HG03342 (cell line): Measurements from ENCODE around the gene ZNF33B.
A peak's percentile ranks its signal among the peaks of the same experiment; 100 is the strongest.
"Not testable (repeated sequence)": the region's sequence is repeated elsewhere in the genome, so short reads cannot be mapped to it uniquely, and the experiment has no call there.

Experiments used
- ATAC-seq: cut with Tn5 transposase; IDR thresholded peaks from one replicate; pipeline ENCODE4 v1.9.1; 2021; ENCODE audit warnings: mild to moderate bottlenecking, moderate library complexity; ENCODE audit not compliant: unreplicated experiment

The ZNF33B gene

DNA sequence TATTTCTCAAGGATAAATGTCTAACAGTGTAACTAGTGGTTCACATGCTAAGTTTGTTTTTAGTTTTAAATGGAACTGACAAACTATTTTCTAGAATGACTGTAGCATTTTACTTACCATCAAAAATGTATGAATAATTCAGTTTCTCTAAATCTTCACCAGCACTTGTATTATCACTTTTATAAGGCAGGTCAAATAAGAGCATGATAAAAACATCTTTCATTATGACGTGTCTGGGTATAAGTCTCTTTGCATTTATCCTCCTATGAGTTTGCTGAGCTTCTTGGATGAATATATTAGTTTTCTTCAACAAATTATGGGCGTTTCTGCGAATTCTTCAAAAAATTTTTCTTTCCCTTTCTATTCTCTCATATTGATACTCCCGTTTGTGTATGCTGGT is 19.9 kb downstream of the ZNF33B start:
- ATAC-seq: no peak

DNA sequence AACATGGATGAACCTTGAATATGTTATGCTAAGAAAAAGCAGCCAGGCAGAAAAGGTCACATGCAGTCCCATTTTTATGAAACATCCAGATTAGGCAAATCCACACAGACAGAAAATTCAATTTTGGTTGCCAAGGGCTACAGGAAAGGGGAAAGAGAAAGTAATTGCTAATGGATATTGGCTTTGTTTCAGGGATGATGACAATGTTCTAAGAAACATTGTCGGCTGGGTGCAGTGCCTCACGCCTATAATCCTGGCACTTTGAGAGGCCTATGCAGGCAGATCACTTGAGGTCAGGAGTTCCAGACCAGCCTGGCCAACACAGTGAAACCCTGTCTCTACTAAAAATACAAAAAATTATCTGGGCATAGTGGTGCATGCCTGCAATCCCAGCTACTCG is 23.0 kb downstream of the ZNF33B start:
- ATAC-seq: no peak

DNA sequence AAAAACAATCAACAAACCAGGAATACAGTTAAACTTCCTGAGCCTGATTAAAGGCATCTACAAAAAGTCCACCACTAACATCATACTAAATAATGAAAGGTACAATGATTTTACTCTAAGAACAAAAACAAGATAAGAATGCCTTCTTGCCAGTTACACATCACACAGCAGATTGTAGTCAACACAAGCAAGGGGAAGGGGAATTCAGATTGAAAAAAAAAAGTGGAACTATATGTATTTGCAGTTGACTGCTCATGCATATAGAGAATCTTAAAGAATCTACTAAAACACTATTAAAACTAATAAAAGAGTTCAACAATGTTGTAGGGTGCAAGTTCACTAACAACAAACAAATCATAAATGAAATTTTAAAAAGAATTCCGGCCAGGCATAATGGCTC is 28.5 kb downstream of the ZNF33B start:
- no peak for ATAC-seq

DNA sequence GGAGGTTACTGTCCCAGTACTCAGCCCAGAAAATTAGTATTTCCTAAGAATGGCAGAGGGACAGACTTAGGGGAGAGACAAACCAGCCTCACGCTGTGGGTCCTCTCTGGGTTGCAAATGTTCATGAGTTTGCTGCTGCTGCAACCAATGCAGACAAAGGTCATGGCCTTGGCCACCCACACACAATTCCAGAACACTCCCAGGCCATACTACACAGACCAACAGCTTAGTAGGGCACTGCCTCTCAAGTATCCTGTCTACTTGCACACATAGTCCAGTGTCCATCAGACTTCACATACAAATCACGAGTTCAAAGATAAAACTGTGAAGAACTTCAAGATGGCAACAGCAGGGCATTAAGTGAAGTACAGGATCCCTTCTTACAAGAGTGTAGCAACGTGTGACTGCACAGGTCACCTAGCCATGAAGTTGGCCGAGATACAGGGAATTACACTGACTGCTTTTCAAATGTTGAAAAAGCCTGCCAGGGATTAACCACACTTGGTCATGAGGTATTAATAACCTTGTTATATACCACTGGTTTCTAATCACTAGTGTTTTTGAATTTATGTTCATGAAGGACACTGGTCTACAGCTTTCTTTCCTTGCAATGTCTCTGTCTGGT is 40.0 kb downstream of the ZNF33B start:
- no peak for ATAC-seq

DNA sequence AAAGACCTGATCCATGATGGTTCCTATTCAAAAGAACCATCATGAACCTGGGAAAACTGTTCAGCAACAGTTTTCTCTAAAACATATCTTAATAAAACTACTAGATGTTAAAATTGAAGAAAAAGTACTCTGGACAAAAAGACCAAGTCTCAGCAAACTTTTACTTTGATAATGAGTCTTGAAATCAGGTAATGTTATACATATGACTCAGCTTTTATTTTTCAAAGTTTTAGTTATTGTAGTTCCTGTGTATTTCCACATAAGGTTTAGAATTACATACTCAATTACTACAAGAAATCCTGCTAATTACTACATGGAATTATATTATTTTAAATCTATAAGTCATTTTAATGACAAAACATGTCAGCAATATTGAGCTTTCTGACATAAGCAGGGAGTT is 42.2 kb downstream of the ZNF33B start:
- ATAC-seq: no peak

DNA sequence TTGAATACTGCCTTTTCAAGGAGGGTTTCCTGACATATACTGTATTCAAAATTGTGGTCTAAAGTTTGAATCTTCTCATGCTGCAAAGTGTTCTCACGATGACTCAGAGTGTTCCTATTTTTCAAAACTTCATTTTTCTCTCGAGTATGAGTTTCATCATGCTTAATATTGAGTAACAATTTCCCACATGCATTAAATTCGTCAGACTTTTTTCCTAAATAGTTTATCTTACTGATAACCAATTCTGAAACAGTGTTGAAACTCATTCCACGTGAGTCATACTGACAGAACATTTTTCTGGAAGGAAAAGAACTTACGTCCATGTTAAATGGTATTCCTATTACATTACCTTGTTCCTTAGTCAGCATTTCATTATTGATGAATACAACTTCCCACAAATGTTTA is 44.1 kb downstream of the ZNF33B start:
- ATAC-seq: no peak

DNA sequence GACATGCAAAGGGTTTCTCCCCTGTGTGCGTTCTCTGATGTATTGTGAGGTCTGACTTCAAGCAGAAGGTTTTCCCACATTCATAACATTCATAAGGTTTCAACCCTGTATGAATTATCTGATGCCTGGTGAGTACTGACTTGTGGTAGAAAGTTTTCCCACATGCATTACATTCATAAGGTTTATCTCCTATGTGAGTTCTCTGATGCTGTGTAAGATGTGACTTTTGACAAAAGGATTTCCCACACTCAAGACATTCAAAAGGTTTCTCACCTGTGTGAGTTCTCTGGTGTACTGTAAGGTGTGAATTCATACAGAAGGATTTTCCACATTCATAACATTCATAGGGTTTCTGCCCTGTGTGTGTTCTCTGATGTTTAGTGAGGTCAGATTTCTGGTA is 45.1 kb downstream of the ZNF33B start:
- ATAC-seq: no peak

DNA sequence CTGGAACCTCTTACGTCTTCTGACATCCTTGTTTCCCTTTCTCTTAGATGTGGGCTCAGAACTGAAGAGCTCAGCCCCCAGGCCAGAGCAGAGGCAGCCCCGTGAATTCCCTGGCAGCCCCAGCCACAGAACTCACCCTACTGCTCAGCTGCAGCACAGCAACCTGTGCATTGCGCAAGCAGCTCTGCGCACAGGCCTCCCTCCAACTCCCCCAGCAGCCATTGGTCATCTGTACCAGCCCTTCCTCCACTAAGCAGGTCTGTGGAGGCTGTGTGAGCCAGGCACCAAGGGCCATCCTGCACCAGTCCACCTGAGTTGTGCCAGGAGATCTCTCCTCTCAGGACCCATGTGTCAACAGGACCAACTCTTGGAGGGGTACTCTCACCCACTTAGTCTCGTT is 54.5 kb downstream of the ZNF33B start:
- ATAC-seq: no peak

DNA sequence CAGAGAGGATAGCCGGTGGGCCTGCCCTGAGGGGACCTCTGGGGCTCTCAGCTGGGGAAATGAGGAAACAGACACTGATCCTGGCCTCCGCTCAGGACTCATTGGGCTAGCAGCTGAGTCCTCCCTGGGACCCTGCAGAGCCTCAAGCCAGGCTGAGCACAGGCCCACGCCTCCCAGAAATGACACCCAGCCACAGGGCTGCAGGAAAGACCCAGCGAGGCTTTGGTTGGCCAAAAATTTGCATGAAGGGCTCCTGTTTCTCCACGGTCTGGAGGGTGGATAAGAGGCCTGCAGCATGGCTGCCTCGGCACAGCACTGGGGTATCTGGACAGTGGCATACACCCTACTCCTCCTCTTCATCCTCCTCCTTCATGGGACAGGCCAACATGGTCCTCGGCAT is 60.4 kb downstream of the ZNF33B start:
- no peak for ATAC-seq

DNA sequence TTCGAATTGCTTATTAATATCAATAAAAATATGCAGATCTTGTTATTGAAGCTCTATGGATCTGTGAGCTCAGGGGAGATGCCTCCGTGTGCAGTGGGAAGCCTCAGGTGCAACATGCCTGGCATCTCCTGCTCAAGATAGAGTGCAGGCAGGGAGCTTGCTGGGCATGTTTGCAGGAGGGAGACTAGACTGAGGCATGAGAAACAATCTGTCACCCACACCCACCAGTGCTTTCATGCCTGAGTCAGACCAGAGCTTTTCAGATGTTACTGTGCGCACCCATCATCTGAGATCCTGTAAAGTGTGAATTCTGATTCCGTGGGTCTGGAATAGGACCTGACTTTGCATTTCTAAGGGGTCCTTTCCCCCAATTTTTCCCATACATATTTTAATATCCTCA is 62.0 kb downstream of the ZNF33B start:
- no peak for ATAC-seq

DNA sequence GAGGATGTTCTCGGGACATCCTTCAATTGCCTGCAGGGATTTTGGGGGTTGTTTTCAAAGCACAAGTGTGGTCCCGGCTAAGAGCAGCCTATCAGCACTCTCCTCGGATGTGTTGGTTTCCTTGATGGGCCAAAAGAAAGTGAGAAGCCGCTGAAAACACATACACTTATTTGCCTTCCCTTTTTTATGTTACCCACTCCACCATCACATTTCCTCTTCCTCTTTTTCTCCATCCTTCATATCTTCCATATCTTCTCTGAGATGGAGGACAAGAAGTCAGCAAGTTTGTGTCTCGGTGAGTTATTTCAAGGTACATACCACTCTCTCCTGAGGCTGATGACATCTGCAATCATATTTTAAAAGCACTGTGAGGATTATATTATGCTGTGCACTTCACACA is 64.0 kb downstream of the ZNF33B start:
- ATAC-seq: no peak

DNA sequence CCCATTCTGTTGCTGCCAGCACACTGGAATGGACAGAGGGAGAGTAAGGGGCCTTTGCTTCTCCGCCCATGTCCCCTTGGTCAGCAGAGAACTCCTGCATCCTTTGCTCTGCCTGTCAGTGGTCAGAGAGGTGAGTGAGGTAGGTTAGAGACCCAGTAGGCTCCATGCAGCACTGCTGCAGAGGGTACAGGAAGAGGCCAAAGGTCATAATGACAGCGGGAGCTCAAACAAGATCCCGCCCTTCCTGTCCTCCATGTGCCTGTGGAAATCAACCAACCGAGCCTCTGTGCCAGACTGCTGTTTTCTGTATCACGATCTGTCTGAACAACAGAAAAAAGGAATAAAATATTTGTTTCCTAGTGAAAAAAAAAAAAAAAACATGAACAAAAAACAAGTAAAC is 81.4 kb downstream of the ZNF33B start:
- ATAC-seq: no peak

DNA sequence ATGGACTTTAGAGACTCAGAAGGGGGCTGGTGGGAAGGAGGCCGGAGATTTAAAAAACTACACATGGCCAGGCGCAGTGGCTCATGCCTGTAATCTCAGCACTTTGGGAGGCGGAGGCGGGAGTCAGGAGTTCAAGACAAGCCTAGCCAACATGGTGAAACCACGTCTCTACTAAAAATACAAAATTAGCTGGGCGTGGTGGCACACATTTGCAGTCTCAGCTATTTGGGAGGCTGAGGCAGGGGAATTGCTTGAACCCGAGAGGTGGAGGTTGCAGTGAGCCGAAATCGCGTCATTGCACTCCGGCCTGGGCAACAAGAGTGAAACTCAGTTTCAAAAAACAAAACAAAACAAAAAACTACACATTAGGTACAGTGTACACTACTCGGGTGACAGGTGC is 84.8 kb downstream of the ZNF33B start:
- not testable (repeated sequence) for ATAC-seq

DNA sequence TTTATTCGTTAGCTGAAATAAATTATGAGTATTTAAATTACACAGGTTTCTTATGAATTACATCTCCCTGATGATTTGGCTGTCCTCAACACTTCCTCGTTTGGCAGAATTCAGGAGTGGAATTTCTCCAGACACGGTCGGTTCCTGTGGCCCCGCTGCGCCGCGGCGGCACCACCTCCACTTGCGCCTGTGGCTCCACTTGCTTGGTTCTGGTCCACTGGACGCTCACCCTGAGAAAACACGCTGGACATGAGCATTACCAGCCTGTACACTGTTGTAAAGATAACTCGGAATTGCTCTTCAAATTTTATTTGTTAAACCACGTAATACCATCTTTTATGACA is 85.3 kb downstream of the ZNF33B start:
- ATAC-seq: peak; percentile 26

DNA sequence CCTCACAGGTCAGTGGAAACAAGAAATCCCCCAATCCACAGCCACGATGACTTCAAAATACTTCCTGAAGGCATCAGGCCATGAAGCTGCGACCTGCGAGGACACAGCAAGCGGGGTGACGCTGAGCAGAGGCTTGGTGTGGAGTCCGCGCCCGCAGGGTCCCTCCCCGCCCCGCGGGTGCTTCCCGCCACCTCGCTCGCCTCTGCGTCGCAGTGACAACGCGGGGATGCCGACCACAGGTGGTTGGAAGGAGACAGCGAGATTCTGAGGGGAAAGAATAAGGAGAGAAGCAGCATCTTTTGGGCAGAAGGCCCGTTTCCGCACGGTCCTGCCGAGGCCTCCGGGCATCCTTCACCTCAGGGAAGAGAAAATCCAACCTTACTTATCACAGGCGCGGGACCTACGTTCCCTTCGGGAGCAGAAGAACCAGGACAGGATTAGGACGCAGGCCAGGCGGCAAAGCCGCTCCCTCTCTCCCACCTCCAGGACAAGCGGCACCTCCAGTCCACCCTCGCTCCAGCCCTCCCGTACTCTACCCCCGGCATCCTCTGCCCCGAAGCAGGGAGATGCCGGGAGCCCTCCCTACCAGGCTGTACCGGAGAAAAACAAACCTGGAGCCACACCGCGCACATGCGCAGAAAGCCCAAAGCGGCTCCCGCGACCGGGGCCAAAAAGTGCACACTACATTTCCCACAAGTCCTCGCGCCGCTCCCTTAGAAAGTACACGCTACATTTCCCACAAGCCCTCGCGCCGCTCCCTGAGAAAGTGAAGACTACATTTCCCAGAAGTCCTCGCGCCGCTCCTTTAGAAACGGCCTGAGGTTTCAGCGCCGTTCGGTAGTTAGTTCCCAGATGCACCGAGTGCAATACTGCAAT is 85.9 kb downstream of the ZNF33B start:
- ATAC-seq: peak; percentile 95

DNA sequence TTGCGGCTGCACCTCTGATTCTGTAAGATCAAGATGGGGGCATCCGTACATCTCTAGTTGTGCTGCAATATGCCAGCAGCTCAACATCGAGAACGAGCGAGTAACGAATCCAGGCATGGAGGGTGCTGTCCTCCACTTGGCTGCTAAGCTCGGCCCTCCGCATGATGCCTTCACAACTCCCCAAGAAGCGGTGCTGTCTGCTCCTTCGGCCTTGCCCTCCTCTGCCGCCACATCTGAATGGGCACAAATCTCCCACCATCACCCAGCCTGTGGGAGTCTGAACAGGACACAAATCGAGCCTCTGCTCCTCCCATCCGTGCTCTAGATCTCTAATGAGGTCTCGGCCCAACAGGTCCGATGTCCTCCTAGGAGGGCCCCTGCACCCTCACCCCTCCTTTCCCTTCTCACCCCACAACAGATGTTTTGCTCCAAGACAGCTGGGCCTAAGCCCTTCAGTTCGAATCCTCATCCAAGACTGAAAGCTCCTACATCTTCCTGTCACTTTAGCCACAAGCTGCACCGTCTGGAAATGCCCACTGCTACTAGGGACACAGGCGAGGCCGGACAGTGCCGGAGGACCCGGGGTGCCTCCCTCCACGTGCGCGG is 86.7 kb downstream of the ZNF33B start:
- ATAC-seq: no peak

DNA sequence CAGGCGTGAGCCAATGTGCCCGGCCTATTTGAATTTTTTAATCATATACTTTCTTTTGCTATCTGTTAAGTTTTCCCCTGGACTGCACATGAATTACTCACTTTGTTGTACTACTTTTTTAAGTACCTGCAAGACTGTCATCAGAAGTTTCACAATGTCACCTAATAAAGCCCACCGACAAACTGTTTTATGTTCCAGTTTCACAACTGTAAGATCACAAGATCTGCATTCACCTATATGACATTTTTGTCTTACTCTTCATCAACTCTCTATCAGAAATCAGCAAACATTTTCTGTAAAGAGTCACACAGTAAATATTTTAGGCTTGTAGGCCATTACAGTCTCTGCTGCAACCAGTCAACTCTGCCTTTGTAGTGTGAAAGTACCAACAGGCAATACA is 88.5 kb downstream of the ZNF33B start:
- no peak for ATAC-seq

DNA sequence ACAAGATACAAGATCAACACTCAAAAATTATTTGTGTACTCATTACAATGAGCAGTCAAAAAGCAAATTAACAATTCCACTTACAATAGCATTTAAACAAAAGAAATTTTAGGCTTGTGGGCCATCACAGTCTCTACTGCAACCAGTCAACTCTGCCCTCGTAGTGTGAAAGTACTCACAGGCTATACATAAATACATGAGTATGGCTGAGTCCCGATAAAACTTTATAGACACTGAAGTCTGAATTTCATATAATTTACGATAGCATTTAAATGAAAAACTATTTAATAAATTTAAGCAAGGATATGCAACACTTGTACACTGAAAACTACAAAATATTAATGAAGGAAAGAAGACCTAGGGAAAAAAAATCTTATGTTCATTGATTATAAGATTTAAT is 90.1 kb downstream of the ZNF33B start:
- ATAC-seq: no peak

DNA sequence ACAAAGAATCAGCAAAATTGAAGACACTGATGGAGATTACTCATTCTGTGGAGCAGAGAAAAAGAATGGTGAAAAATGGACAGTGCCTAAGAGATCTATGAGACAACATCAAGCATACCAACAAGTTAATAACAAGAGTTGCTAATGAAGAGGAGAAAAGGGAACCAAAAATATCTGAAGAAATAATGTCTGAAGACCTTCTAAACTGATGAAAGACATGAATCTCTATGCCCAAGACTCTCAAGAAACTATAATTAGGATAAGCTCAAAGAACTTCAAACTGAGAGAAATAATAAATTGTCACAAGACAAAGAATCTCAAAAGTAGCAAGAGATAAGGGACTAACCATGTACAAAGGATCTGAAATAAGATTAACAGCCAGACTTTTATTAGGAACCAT is 93.4 kb downstream of the ZNF33B start:
- no peak for ATAC-seq

DNA sequence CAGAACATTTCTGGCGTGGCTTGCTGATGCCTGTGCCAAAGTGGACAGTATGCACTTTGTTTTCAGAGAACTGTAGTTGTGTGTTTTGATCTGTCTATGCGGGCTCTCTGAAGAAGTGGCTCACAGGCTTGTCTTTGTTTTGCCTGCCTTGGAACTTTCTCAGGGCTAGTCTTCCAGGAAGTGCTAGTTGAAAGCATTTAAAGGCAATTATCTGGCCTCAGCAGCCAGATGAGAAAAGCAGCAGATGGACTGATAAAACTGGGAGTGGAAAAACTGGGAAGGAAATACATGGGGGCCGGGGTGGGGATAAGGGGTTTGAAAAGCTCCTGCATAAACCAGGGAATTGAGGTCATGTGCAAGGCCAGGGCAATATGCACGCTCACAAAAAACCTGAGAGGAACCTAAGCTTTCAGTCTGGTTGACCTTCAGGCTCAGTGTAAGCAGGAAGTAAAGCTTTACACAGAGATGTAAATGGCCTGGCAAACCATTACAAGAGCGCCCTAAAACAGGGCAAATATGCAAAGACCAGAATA is 94.5 kb downstream of the ZNF33B start:
- ATAC-seq: no peak
